ENCODE results near the gene HEBP1. TPM values are rescaled to one million over a fixed set of nuclear protein-coding genes. Genes with fewer than 3 reads are reported as not detected.
A peak's percentile ranks its signal among the peaks of the same experiment; 100 is the strongest.

HEBP1 gene
- total and polyA plus RNA-seq, 4 donors: 40.5 to 62.7 (median 53.7) TPM

DNA sequence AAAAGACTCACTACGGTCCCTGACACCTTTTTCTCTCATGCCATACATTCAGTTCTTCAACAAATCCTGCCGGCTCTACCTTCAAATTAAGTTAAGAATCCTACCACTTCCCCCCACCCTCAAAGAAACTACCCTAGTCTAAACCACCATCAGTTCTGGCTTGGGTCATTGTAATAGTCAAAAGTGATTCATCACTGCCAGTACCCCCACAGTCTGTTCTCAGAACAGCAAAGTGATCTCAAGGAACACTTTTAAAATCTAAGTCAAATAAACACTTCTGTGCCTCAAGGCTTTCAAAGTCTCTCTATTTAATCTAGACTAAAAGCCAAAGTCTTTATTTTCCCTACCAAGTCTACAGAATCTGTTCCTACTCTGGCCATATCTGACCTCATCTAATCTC lies 32.1 kb upstream of the HEBP1 start:
- peak; percentile 27 for ATAC-seq (ENCODE audit: insufficient read depth, low FRiP score)
- H3K4me3 ChIP-seq: no peak overlapping the region
- no peaks in the 10 kb centered on the region for H3K4me1 ChIP-seq (ENCODE audit: control insufficient read depth in 5 of 5, insufficient read depth in 5 of 5, low read length in 5 of 5)
- TF ChIP-seq, protein P1, sequence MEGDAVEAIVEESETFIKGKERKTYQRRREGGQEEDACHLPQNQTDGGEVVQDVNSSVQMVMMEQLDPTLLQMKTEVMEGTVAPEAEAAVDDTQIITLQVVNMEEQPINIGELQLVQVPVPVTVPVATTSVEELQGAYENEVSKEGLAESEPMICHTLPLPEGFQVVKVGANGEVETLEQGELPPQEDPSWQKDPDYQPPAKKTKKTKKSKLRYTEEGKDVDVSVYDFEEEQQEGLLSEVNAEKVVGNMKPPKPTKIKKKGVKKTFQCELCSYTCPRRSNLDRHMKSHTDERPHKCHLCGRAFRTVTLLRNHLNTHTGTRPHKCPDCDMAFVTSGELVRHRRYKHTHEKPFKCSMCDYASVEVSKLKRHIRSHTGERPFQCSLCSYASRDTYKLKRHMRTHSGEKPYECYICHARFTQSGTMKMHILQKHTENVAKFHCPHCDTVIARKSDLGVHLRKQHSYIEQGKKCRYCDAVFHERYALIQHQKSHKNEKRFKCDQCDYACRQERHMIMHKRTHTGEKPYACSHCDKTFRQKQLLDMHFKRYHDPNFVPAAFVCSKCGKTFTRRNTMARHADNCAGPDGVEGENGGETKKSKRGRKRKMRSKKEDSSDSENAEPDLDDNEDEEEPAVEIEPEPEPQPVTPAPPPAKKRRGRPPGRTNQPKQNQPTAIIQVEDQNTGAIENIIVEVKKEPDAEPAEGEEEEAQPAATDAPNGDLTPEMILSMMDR (IDR thresholded peaks at IDR 0.05; ENCODE audit: control extremely low read depth, extremely low read depth): no peak
- no peaks in the 10 kb centered on the region for H3K9me3 ChIP-seq (ENCODE audit: control insufficient read depth in 4 of 4, insufficient read depth in 3 of 4, low read length in 3 of 4)
- no peak for DNase-seq
- WGBS, 2 donors: 76 to 97% methylated on average over 2 of the region's 2 CpGs
- no peak overlapping the region for H3K9ac ChIP-seq (ENCODE audit: insufficient read depth in 1 of 2, low read length in 2 of 2)
- H3K27ac ChIP-seq (ENCODE audit: low read depth in 1 of 2, low read length in 1 of 2): no peak overlapping the region
- no peaks in the 10 kb centered on the region for H3K36me3 ChIP-seq (ENCODE audit: control insufficient read depth in 4 of 4, insufficient read depth in 4 of 4, low read length in 4 of 4)
- no peaks in the 10 kb centered on the region for H3K27me3 ChIP-seq (ENCODE audit: control insufficient read depth in 3 of 3, insufficient read depth in 3 of 3, low read length in 2 of 3)

DNA sequence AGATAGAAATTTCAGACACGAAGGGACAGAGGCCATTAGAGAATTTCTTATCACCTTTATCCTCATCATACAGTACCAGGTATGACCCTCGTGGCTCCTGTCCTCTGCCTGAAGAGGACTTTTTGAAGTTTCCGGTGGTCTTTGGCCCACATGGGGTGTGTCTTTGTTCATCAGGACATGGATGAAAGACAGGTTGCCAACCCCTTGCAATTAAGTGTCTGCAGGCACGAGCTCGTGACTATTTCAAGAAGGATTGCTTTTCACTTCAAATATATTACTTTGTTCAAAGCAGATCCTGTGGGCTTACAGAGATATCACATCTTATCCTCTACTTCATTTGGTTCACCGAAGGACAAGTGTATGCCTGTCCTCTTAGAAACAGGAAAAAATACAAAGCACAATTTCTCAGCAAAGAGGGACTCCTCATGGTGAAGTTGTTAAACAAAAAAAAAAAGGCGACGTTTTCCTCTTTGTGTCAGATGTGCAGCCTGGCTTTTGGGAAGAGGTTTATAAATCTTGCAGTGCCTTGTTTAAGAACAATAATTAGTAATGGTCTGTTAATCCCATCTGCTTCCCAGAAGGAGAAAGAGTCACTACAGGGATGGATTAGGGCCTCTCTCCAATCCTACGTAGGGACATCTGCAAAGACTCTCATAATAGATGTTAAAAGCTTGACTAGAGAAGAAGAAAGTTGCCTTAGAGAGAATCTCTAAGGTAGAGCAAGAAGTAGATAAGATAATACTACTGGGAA lies 30.7 kb upstream of the HEBP1 start:
- no peak for ATAC-seq (ENCODE audit: insufficient read depth, low FRiP score)
- DNase-seq: no peak
- H3K4me3 ChIP-seq: no peak overlapping the region
- TF ChIP-seq, protein P1 (IDR thresholded peaks at IDR 0.05; ENCODE audit: control extremely low read depth, extremely low read depth): no peak
- no peak overlapping the region for H3K27ac ChIP-seq (ENCODE audit: low read depth in 1 of 2, low read length in 1 of 2)
- no peak overlapping the region for H3K9ac ChIP-seq (ENCODE audit: insufficient read depth in 1 of 2, low read length in 2 of 2)
- no peaks in the 10 kb centered on the region for H3K27me3 ChIP-seq (ENCODE audit: control insufficient read depth in 3 of 3, insufficient read depth in 3 of 3, low read length in 2 of 3)
- no peaks in the 10 kb centered on the region for H3K36me3 ChIP-seq (ENCODE audit: control insufficient read depth in 4 of 4, insufficient read depth in 4 of 4, low read length in 4 of 4)
- H3K9me3 ChIP-seq (ENCODE audit: control insufficient read depth in 4 of 4, insufficient read depth in 3 of 4, low read length in 3 of 4): no peaks in the 10 kb centered on the region
- no peaks in the 10 kb centered on the region for H3K4me1 ChIP-seq (ENCODE audit: control insufficient read depth in 5 of 5, insufficient read depth in 5 of 5, low read length in 5 of 5)
- 73 to 89% methylated on average over 9 of the region's 9 CpGs for WGBS, 2 donors

DNA sequence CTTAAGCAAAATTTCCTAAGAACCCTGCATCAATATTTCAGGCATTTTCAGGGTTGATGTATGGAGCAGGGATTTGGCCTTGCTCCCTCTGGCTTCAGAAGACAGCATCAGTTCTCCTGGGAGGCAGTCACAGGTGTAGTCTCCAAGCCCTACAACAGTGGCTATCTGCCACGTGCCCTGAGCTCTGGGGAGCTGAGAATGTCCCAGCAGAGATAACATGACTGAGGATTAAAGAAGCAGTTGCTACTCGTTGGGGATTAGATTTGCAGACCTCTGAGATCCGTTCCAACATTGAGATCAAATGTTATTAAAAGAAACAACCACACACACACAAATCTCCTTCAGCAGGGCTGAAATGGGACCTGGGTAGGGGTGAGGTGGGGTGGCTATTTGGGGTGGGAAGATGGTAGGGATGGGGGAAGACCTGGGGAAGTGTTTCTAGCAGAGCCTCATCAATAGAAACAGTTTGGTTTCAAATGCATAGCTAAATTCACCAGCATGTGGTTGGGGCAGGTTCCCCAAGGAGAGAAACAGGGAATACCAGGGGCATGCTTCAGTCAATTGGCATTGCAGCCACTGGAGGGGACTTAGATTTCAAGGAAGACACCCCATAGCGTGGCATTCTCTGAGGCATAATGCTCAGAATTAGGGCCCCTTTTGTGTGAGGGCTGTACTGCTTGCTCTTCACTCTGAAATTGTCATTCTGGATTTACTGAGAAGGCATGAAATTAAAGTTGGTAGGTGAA lies 28.9 kb upstream of the HEBP1 start:
- no peaks in the 10 kb centered on the region for H3K9me3 ChIP-seq (ENCODE audit: control insufficient read depth in 4 of 4, insufficient read depth in 3 of 4, low read length in 3 of 4)
- no peaks in the 10 kb centered on the region for H3K4me1 ChIP-seq (ENCODE audit: control insufficient read depth in 5 of 5, insufficient read depth in 5 of 5, low read length in 5 of 5)
- no peak overlapping the region for H3K9ac ChIP-seq (ENCODE audit: insufficient read depth in 1 of 2, low read length in 2 of 2)
- 89 to 95% methylated on average over 4 of the region's 4 CpGs for WGBS, 2 donors
- no peak overlapping the region for H3K27ac ChIP-seq (ENCODE audit: low read depth in 1 of 2, low read length in 1 of 2)
- DNase-seq (no peak), ATAC-seq (ENCODE audit: insufficient read depth, low FRiP score) (no peak)
- TF ChIP-seq, protein P1 (IDR thresholded peaks at IDR 0.05; ENCODE audit: control extremely low read depth, extremely low read depth): no peak
- H3K27me3 ChIP-seq (ENCODE audit: control insufficient read depth in 3 of 3, insufficient read depth in 3 of 3, low read length in 2 of 3): no peaks in the 10 kb centered on the region
- H3K36me3 ChIP-seq (ENCODE audit: control insufficient read depth in 4 of 4, insufficient read depth in 4 of 4, low read length in 4 of 4): peaks cover 0 to 2% (median 0%) of the 10 kb centered on the region in 4 donors
- no peak overlapping the region for H3K4me3 ChIP-seq
